ENCODE data around the gene RPTN. TPM values are rescaled to one million over a fixed set of nuclear protein-coding genes. Genes with fewer than 3 reads are reported as not detected.

RPTN gene
- total RNA-seq, 2 donors from 2014 or later = not detected

- ATAC-seq (no peak), DNase-seq (no peak)
- Histone ChIP-seq H3K27ac (no peak overlapping the region), H3K9me3 (no peaks in the 10 kb centered on the region), H3K4me1 (no peaks in the 10 kb centered on the region), H3K27me3 (no peaks in the 10 kb centered on the region), H3K4me3 (no peak overlapping the region), H3K36me3 (replicated peaks in 1 of 2; ENCODE audit: insufficient read depth in 1 of 2, low read depth in 2 of 2) (no peaks in the 10 kb centered on the region)
- TF ChIP-seq, protein P1, sequence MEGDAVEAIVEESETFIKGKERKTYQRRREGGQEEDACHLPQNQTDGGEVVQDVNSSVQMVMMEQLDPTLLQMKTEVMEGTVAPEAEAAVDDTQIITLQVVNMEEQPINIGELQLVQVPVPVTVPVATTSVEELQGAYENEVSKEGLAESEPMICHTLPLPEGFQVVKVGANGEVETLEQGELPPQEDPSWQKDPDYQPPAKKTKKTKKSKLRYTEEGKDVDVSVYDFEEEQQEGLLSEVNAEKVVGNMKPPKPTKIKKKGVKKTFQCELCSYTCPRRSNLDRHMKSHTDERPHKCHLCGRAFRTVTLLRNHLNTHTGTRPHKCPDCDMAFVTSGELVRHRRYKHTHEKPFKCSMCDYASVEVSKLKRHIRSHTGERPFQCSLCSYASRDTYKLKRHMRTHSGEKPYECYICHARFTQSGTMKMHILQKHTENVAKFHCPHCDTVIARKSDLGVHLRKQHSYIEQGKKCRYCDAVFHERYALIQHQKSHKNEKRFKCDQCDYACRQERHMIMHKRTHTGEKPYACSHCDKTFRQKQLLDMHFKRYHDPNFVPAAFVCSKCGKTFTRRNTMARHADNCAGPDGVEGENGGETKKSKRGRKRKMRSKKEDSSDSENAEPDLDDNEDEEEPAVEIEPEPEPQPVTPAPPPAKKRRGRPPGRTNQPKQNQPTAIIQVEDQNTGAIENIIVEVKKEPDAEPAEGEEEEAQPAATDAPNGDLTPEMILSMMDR (IDR thresholded peaks at IDR 0.05) = no peak
- TF ChIP-seq POLR2A (IDR thresholded peaks at IDR 0.05) = no peak
- 62 to 68% methylated on average over 5 of the region's 5 CpGs for WGBS, 2 donors
- intact Hi-C loops (cut with DNase I) = no loop called here
Observed at GRCh38 chr1:152191260-152191659, 32.2 kb upstream of the RPTN start.

- no peak for ATAC-seq
- Histone ChIP-seq H3K9me3 (no peaks in the 10 kb centered on the region), H3K4me1 (no peaks in the 10 kb centered on the region), H3K4me3 (no peak overlapping the region), H3K27me3 (no peaks in the 10 kb centered on the region), H3K27ac (no peak overlapping the region), H3K36me3 (replicated peaks in 1 of 2; ENCODE audit: insufficient read depth in 1 of 2, low read depth in 2 of 2) (no peaks in the 10 kb centered on the region)
- no peak for DNase-seq
- WGBS, 2 donors = 42 to 46% methylated on average over 2 of the region's 2 CpGs
- TF ChIP-seq POLR2A (IDR thresholded peaks at IDR 0.05) = no peak
- TF ChIP-seq, protein P1 (IDR thresholded peaks at IDR 0.05) = no peak
- intact Hi-C loops (cut with DNase I) = no loop called here
Observed at GRCh38 chr1:152190589-152190988, 31.6 kb upstream of the RPTN start.

DNA sequence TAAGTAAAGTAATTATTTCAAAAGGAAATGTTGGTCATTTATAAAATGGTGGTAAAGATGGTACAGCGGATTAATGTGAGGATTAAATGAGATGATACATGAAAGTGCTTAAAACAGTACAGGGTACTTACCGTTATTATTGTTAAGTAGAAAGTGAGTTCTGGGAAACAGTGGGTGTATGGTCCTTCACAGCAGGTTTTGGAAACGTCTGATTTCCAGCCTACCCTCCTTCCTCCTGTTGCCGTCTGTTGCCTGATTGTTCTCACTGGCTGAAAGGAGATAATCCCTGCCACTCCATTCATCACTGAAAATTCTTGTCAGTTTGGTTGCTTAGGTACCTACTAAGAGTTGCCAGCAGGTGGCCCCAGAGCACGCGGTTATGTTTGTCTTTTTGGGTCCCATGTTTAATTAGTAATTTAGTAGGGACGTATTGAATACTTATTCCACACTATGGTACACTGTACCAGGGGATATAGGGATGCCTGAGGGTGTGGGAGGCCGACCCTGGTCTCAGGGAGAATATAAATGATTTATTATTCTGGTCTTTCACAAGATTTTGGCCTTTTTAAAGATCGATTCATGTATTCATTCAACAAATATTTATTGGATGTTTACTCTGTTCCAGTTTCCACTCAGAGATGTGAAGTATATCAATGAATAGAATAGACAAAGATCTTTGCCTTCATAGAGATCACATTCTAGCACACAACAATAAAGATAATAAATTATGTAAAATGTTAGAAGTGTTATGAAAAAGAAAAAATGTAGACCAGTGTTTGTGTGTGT, 30.8 kb upstream of the RPTN start:
- H3K4me1 ChIP-seq = no peaks in the 10 kb centered on the region
- WGBS, 2 donors = 15 to 22% methylated on average over 9 of the region's 9 CpGs
- no peaks in the 10 kb centered on the region for H3K27me3 ChIP-seq
- intact Hi-C loops (cut with DNase I) = loop anchor here (5.0 to 10.0 kb wide), 2 partner anchors 138 to 265 kb away; no protein-coding TSS in a partner anchor
- ATAC-seq = peak; percentile 47
- TF ChIP-seq POLR2A (IDR thresholded peaks at IDR 0.05) = no peak
- TF ChIP-seq, protein P1 (IDR thresholded peaks at IDR 0.05) = peak; percentile 45 to 73 (median 61)
- H3K27ac ChIP-seq = no peak overlapping the region
- no peaks in the 10 kb centered on the region for H3K36me3 ChIP-seq (replicated peaks in 1 of 2; ENCODE audit: insufficient read depth in 1 of 2, low read depth in 2 of 2)
- peak; percentile 55 to 71 (median 62) for DNase-seq
- no peaks in the 10 kb centered on the region for H3K9me3 ChIP-seq
- H3K4me3 ChIP-seq = no peak overlapping the region

- Histone ChIP-seq H3K27me3 (no peaks in the 10 kb centered on the region), H3K4me3 (peak overlapping the region; percentile 20 to 40), H3K9me3 (no peaks in the 10 kb centered on the region), H3K27ac (peak overlapping the region in 2 of 4 donors; percentile 36 to 50), H3K36me3 (replicated peaks in 1 of 2; ENCODE audit: insufficient read depth in 1 of 2, low read depth in 2 of 2) (no peaks in the 10 kb centered on the region), H3K4me1 (no peaks in the 10 kb centered on the region)
- intact Hi-C loops (cut with DNase I) = loop anchor here (5.0 to 10.0 kb wide), 2 partner anchors 137 to 266 kb away; no protein-coding TSS in a partner anchor
- 8 to 9% methylated on average over 13 to 62 of the region's 62 CpGs for WGBS, 2 donors
- peak in 2 of 3 donors; percentile 25 to 27 for TF ChIP-seq POLR2A (IDR thresholded peaks at IDR 0.05)
- TF ChIP-seq, protein P1 (IDR thresholded peaks at IDR 0.05) = peak; percentile 69 to 87 (median 79)
- ATAC-seq = peak; percentile 72
- DNase-seq = peak; percentile 78 to 87 (median 84)
Observed at GRCh38 chr1:152188673-152189591, 29.9 kb upstream of the RPTN start.
